SU-DHL-6 (cell line): ENCODE results near the gene ROS1.

Source experiments
- CTCF ChIP-seq: fragments of 200-600 bp; sonication (generic); IDR thresholded peaks from one replicate; pipeline ENCODE4 v1.5.1; 2017; ENCODE audit warnings: antibody characterized with exemption, mild to moderate bottlenecking, low read length, moderate library complexity; ENCODE audit not compliant: insufficient read depth, poor library complexity, severe bottlenecking
- EZH2phosphoT487 ChIP-seq: fragments of 200-600 bp; sonication (generic), shearing (Covaris generic); conservative IDR thresholded peaks from 2 replicates; pipeline ENCODE4 v1.6.1; 2018; ENCODE audit warnings: mild to moderate bottlenecking, antibody characterized with exemption, low read length, moderate library complexity, mixed read lengths

GRCh38 chr6:117354671-117355070, 71.1 kb downstream of the ROS1 start:
- TF ChIP-seq CTCF (no peak), EZH2phosphoT487 (no peak)
